Measurements from ENCODE around the gene PBX3.

DNA sequence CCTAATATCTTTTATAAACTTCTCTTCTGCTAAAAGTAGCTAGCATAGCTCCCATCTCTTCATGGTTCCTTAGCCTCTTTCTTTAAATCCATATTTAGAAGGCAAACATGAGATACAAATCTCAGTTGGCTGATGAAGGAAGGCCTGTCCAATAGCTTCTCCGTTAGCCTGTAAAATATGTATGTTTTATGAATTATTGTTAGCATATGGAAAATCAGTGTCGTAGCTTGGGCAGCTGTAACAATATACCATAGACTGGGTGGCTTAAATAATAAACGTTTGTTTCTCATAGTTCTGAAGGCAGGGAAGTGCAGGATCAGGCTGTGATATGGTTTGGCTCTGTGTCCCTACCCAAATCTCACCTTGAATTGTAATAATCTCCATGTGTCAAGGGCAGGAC, 63.8 kb downstream of the PBX3 start:
- TF ChIP-seq, protein P1, sequence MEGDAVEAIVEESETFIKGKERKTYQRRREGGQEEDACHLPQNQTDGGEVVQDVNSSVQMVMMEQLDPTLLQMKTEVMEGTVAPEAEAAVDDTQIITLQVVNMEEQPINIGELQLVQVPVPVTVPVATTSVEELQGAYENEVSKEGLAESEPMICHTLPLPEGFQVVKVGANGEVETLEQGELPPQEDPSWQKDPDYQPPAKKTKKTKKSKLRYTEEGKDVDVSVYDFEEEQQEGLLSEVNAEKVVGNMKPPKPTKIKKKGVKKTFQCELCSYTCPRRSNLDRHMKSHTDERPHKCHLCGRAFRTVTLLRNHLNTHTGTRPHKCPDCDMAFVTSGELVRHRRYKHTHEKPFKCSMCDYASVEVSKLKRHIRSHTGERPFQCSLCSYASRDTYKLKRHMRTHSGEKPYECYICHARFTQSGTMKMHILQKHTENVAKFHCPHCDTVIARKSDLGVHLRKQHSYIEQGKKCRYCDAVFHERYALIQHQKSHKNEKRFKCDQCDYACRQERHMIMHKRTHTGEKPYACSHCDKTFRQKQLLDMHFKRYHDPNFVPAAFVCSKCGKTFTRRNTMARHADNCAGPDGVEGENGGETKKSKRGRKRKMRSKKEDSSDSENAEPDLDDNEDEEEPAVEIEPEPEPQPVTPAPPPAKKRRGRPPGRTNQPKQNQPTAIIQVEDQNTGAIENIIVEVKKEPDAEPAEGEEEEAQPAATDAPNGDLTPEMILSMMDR (IDR thresholded peaks at IDR 0.05): no peak
- TF ChIP-seq POLR2A (IDR thresholded peaks at IDR 0.05): no peak

Data from ovary (tissue), 3 donors.